Mammary epithelial cell (primary cell): ENCODE data around the gene TAF10.

Experiments
- CTCF ChIP-seq, 2 donors: IDR thresholded peaks in 1 of 2; conservative IDR thresholded peaks in 1 of 2; 2 replicates each; pipeline ENCODE4 v1.5.1; 2011 to 2012; ENCODE audit warnings: inconsistent platforms in 2 of 2, low read length in 2 of 2, mild to moderate bottlenecking in 2 of 2, control low read depth in 1 of 2, low read depth in 1 of 2; ENCODE audit not compliant: insufficient read depth in 1 of 2; ENCODE audit errors: extremely low read depth in 1 of 2
- EZH2 ChIP-seq: IDR thresholded peaks from 2 replicates; pipeline ENCODE4 v1.6.1; 2012; ENCODE audit warnings: low read length, inconsistent platforms, borderline replicate concordance

- TF ChIP-seq CTCF (conservative IDR thresholded peaks at IDR 0.05 in 1 of 2, IDR thresholded peaks at IDR 0.05 in 1 of 2; ENCODE audit: extremely low read depth in 1 of 2, insufficient read depth in 1 of 2, low read depth in 1 of 2, low read length in 2 of 2) (no peak), EZH2 (no peak)
These were observed 38.1 kb upstream of the TAF10 start for GRCh38 chr11:6650104-6650503.
